Endodermal cell (in vitro differentiated cells): Measurements from ENCODE around the gene SLC34A3. TPM values are rescaled to one million over a fixed set of nuclear protein-coding genes. Genes with fewer than 3 reads are reported as not detected.

Experiments used
- DNase-seq: peaks from one replicate; pipeline ENCODE4 v3.0.0-alpha.2; 2017
- H3K27ac ChIP-seq: 2 replicates; pipeline ENCODE4 v1.5.1; 2013; ENCODE audit warnings: mild to moderate bottlenecking, low read depth, low read length, moderate library complexity
- H3K27me3 ChIP-seq: 2 replicates; pipeline ENCODE4 v1.6.1; 2013; ENCODE audit warnings: mild to moderate bottlenecking, low read length, moderate library complexity; ENCODE audit not compliant: insufficient read depth, control insufficient read depth, poor library complexity, severe bottlenecking
- H3K36me3 ChIP-seq: 2 replicates; pipeline ENCODE4 v1.7.0; 2013; ENCODE audit warnings: mild to moderate bottlenecking, low read length, moderate library complexity; ENCODE audit not compliant: control insufficient read depth, insufficient read depth
- H3K4me1 ChIP-seq: one replicate; pipeline ENCODE4 v1.7.0; 2013; ENCODE audit warnings: low read length; ENCODE audit not compliant: control insufficient read depth, insufficient read depth
- H3K4me3 ChIP-seq: 2 replicates; pipeline ENCODE4 v1.5.1; 2013; ENCODE audit warnings: mild to moderate bottlenecking, low read length, moderate library complexity
- H3K9ac ChIP-seq: 2 replicates; pipeline ENCODE4 v1.6.1; 2013; ENCODE audit warnings: mild to moderate bottlenecking, low read length, moderate library complexity; ENCODE audit not compliant: poor library complexity, severe bottlenecking; ENCODE audit errors: extremely low read depth
- H3K9me3 ChIP-seq: 2 replicates; pipeline ENCODE4 v1.6.1; 2013; ENCODE audit warnings: mild to moderate bottlenecking, low read length, moderate library complexity; ENCODE audit not compliant: control insufficient read depth
- H3K27ac Mint-ChIP-seq: 2 replicates; pipeline ENCODE4 v1.8.0; 2020; ENCODE audit warnings: mixed read lengths
- H3K27me3 Mint-ChIP-seq: 2 replicates; pipeline ENCODE4 v1.8.0; 2021; ENCODE audit warnings: mild to moderate bottlenecking, mixed read lengths; ENCODE audit not compliant: insufficient read depth
- H3K36me3 Mint-ChIP-seq: 2 replicates; pipeline ENCODE4 v1.8.0; 2020; ENCODE audit warnings: low read depth, mixed read lengths
- H3K4me1 Mint-ChIP-seq: 2 replicates; pipeline ENCODE4 v1.8.0; 2020; ENCODE audit warnings: mixed read lengths
- H3K4me3 Mint-ChIP-seq: 2 replicates; pipeline ENCODE4 v1.8.0; 2020; ENCODE audit warnings: mild to moderate bottlenecking, moderate library complexity, mixed read lengths
- H3K9me3 Mint-ChIP-seq: 2 replicates; pipeline ENCODE4 v1.8.0; 2020; ENCODE audit warnings: mild to moderate bottlenecking, mixed read lengths
- WGBS, 2 experiments: methylation state at CpG; one replicate each; pipeline versions ENCODE4 v1.1.5 to v1.1.7; 2013; ENCODE audit warnings: missing lambda C conversion rate in 2 of 2, mixed read lengths in 1 of 2; ENCODE audit not compliant: insufficient coverage in 1 of 2, insufficient read length in 1 of 2; 5-methylcytosine and 5-hydroxymethylcytosine counted together
- total RNA-seq, 2 donors: library from RNA; stranded (reverse); fragmentation: NEBNext Ultra II Directional in 1 of 2; extraction: Animal tissue kit (Norgen Biotek cat#: 25700) in 1 of 2; gene quantifications; 2 replicates in 1 of 2; 3 replicates in 1 of 2; pipeline ENCODE4 v1.2.1, GENCODE V29; 2021
- TF ChIP-seq, protein P1 (sequence below): fragments of 200-600 bp; sonication (generic); conservative IDR thresholded peaks from 2 replicates; pipeline ENCODE4 v1.5.0; 2021; ENCODE audit warnings: antibody characterized with exemption, mild to moderate bottlenecking

Gene SLC34A3
- total RNA-seq, 2 donors from 2014 or later: 0.15 TPM; not detected in 1

DNA sequence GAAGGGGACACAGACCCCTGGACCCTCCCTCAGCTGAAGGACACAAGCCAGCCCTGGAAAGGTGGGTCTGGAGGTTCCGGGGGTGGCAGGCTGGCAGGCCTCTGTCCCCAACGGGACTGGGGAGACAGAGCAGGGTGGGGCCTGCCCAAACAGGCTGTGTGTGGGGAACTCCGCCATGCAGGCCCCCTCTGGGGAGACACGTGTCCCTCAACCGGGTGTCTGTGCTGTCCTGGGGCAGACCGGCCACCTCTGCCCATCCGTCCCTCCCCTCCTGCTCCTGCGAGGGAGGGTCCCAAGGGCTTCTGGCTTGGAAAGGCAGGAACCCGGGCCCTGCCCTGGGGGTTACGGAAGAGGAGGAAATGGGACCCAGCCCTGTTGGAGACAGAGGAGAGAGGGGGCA, 1.4 kb downstream of the SLC34A3 start:
- WGBS, 2 experiments: 93% methylated on average over 5 to 10 of the region's 10 CpGs
- Mint-ChIP-seq H3K27ac (no peak overlapping the region), H3K9me3 (no peaks in the 10 kb centered on the region), H3K4me3 (no peak overlapping the region), H3K4me1 (peaks cover 6% of the 10 kb centered on the region), H3K36me3 (no peaks in the 10 kb centered on the region), H3K27me3 (no peaks in the 10 kb centered on the region)
- H3K9me3 ChIP-seq: no peaks in the 10 kb centered on the region
- no peak for DNase-seq
- TF ChIP-seq, protein P1, sequence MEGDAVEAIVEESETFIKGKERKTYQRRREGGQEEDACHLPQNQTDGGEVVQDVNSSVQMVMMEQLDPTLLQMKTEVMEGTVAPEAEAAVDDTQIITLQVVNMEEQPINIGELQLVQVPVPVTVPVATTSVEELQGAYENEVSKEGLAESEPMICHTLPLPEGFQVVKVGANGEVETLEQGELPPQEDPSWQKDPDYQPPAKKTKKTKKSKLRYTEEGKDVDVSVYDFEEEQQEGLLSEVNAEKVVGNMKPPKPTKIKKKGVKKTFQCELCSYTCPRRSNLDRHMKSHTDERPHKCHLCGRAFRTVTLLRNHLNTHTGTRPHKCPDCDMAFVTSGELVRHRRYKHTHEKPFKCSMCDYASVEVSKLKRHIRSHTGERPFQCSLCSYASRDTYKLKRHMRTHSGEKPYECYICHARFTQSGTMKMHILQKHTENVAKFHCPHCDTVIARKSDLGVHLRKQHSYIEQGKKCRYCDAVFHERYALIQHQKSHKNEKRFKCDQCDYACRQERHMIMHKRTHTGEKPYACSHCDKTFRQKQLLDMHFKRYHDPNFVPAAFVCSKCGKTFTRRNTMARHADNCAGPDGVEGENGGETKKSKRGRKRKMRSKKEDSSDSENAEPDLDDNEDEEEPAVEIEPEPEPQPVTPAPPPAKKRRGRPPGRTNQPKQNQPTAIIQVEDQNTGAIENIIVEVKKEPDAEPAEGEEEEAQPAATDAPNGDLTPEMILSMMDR: no peak
- H3K27ac ChIP-seq: no peak overlapping the region
- no peak overlapping the region for H3K4me3 ChIP-seq
- H3K9ac ChIP-seq: no peak overlapping the region
- H3K4me1 ChIP-seq: peaks cover 5% of the 10 kb centered on the region
- no peaks in the 10 kb centered on the region for H3K36me3 ChIP-seq
- H3K27me3 ChIP-seq: no peaks in the 10 kb centered on the region

DNA sequence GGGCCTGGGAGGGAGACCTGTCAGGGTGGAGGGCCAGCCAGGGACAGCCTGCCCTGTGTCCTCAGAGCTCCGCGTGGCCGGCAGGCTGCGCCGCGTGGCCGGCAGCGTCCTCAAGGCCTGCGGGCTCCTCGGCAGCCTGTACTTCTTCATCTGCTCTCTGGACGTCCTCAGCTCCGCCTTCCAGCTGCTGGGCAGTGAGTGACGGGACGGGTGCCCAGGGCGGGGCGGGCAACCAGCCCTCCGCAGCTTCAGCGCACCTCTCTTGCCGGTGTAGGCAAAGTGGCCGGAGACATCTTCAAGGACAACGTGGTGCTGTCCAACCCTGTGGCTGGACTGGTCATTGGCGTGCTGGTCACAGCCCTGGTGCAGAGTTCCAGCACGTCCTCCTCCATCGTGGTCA, 1.8 kb downstream of the SLC34A3 start:
- H3K27ac ChIP-seq: no peak overlapping the region
- H3K27me3 ChIP-seq: no peaks in the 10 kb centered on the region
- H3K27me3 Mint-ChIP-seq: no peaks in the 10 kb centered on the region
- no peaks in the 10 kb centered on the region for H3K36me3 ChIP-seq
- no peaks in the 10 kb centered on the region for H3K36me3 Mint-ChIP-seq
- H3K9me3 Mint-ChIP-seq: no peaks in the 10 kb centered on the region
- no peaks in the 10 kb centered on the region for H3K9me3 ChIP-seq
- no peak overlapping the region for H3K4me3 ChIP-seq
- no peak overlapping the region for H3K27ac Mint-ChIP-seq
- 94 to 100% methylated on average over 7 to 24 of the region's 24 CpGs for WGBS, 2 experiments
- peaks cover 9% of the 10 kb centered on the region for H3K4me1 ChIP-seq
- DNase-seq: no peak
- peaks cover 8% of the 10 kb centered on the region for H3K4me1 Mint-ChIP-seq
- TF ChIP-seq, protein P1: no peak
- no peak overlapping the region for H3K4me3 Mint-ChIP-seq
- no peak overlapping the region for H3K9ac ChIP-seq

DNA sequence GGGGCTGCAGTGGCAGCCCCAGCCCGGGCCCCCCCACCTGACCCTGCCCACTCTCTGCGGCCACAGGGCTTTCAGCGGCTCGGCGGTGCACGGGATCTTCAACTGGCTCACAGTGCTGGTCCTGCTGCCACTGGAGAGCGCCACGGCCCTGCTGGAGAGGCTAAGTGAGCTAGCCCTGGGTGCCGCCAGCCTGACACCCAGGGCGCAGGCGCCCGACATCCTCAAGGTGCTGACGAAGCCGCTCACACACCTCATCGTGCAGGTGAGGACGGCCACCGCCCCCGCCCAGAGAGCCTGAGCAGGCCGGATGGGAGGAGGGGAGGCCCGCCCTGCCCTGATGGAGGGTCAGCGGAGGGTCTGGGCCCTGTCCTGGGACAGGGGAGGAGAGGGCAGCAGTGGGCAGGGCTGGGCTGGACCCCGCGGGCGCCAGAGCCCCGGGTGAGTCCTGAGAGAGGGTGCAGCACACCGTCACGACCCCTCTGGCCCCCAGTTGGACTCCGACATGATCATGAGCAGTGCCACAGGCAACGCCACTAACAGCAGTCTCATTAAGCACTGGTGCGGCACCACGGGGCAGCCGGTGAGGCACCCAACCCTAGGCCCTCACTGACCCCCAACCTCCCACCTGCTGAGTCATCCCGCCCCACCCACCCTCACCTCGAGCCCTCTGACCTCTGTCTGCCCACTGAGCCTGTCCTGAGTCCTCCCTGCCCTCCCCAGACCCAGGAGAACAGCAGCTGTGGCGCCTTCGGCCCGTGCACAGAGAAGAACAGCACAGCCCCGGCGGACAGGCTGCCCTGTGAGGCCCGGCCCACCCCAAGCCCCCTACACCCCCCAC, 2.7 kb downstream of the SLC34A3 start:
- 91 to 95% methylated on average over 14 to 39 of the region's 40 CpGs for WGBS, 2 experiments
- Histone ChIP-seq H3K9ac (no peak overlapping the region), H3K36me3 (no peaks in the 10 kb centered on the region), H3K27me3 (no peaks in the 10 kb centered on the region), H3K4me1 (peaks cover 15% of the 10 kb centered on the region), H3K9me3 (no peaks in the 10 kb centered on the region), H3K4me3 (no peak overlapping the region), H3K27ac (no peak overlapping the region)
- DNase-seq: no peak
- Mint-ChIP-seq H3K36me3 (no peaks in the 10 kb centered on the region), H3K27me3 (no peaks in the 10 kb centered on the region), H3K27ac (no peak overlapping the region), H3K4me3 (no peak overlapping the region), H3K4me1 (peaks cover 13% of the 10 kb centered on the region), H3K9me3 (no peaks in the 10 kb centered on the region)
- TF ChIP-seq, protein P1: no peak
